Adipose tissue (tissue), 3 donors: ENCODE data around the gene CCSER2. TPM values are rescaled to one million over a fixed set of nuclear protein-coding genes. Genes with fewer than 3 reads are reported as not detected.
"Not testable (repeated sequence)": the region's sequence is repeated elsewhere in the genome, so short reads cannot be mapped to it uniquely, and the experiment has no call there.

Experiments used
- H3K27ac ChIP-seq: one replicate; pipeline ENCODE4 v1.5.1; 2013; ENCODE audit warnings: low read depth, low read length
- WGBS, 3 donors: extraction: QIAGEN DNeasy Blood & Tissue Kit; methylation state at CpG; one replicate each; pipeline ENCODE4 v1.1.7; 2013; 5-methylcytosine and 5-hydroxymethylcytosine counted together
- polyA plus RNA-seq, 3 donors: library from polyadenylated mRNA; stranded (reverse); fragments of 200-250 nt; gene quantifications; one replicate each; pipeline ENCODE4 v1.2.3, GENCODE V29; 2013
- donor health status: healthy with polysubstance abuse.
- donor health status: Bipolar disorder and iron deficiency.
- donor health status: healthy.

CCSER2 gene
- polyA plus RNA-seq, 3 donors = 4.3 to 16.1 (median 9.2) TPM

- 81 to 90% (median 90%) methylated on average over 2 of the region's 2 CpGs for WGBS, 3 donors
- H3K27ac ChIP-seq = no peak overlapping the region
Measured at GRCh38 chr10:84407388-84408049, 79.1 kb downstream of the CCSER2 start.

- 93 to 98% (median 93%) methylated on average over 2 of the region's 2 CpGs for WGBS, 3 donors
- H3K27ac ChIP-seq = no peak overlapping the region
Measured at GRCh38 chr10:84412482-84412881, 84.1 kb downstream of the CCSER2 start.

GRCh38 chr10:84414110-84414509 lies 85.7 kb downstream of the CCSER2 start:
- not testable (repeated sequence) for H3K27ac ChIP-seq
- WGBS, 3 donors = 98 to 99% (median 98%) methylated on average over 2 of the region's 2 CpGs

GRCh38 chr10:84415539-84416244 lies 87.3 kb downstream of the CCSER2 start:
- H3K27ac ChIP-seq = no peak overlapping the region
- 58 to 89% (median 83%) methylated on average over 10 of the region's 10 CpGs for WGBS, 3 donors

GRCh38 chr10:84416245-84416555 lies 87.8 kb downstream of the CCSER2 start:
- 42 to 87% (median 78%) methylated on average over 2 of the region's 2 CpGs for WGBS, 3 donors
- H3K27ac ChIP-seq = no peak overlapping the region

GRCh38 chr10:84423719-84424118 lies 95.3 kb downstream of the CCSER2 start:
- WGBS, 3 donors = 85 to 100% (median 100%) methylated on average over 1 of the region's 1 CpG
- no peak overlapping the region for H3K27ac ChIP-seq

GRCh38 chr10:84424731-84425167 lies 96.4 kb downstream of the CCSER2 start:
- WGBS, 3 donors = 3 to 29% (median 7%) methylated on average over 3 of the region's 3 CpGs
- H3K27ac ChIP-seq = no peak overlapping the region

GRCh38 chr10:84427903-84428650 lies 99.7 kb downstream of the CCSER2 start:
- no peak overlapping the region for H3K27ac ChIP-seq
- 81 to 94% (median 82%) methylated on average over 5 of the region's 5 CpGs for WGBS, 3 donors

- H3K27ac ChIP-seq = no peak overlapping the region
- WGBS, 3 donors = 86 to 99% (median 92%) methylated on average over 2 of the region's 2 CpGs
Measured at GRCh38 chr10:84428711-84429110, 100.3 kb downstream of the CCSER2 start.

- WGBS, 3 donors = 91 to 98% (median 95%) methylated on average over 2 of the region's 2 CpGs
Measured at GRCh38 chr10:84429926-84430520, 101.6 kb downstream of the CCSER2 start.

GRCh38 chr10:84432891-84433290 lies 104.5 kb downstream of the CCSER2 start:
- 96 to 98% (median 96%) methylated on average over 5 of the region's 5 CpGs for WGBS, 3 donors
- no peak overlapping the region for H3K27ac ChIP-seq

More at GRCh38 chr10:84429926-84430520, 101.6 kb downstream of the CCSER2 start:
- H3K27ac ChIP-seq = no peak overlapping the region

- 70 to 92% (median 91%) methylated on average over 2 of the region's 2 CpGs for WGBS, 3 donors
- no peak overlapping the region for H3K27ac ChIP-seq
Measured at GRCh38 chr10:84440781-84441180, 112.4 kb downstream of the CCSER2 start.

GRCh38 chr10:84447701-84448400 lies 119.5 kb downstream of the CCSER2 start:
- WGBS, 3 donors = 92 to 97% (median 95%) methylated on average over 8 of the region's 8 CpGs
- no peak overlapping the region for H3K27ac ChIP-seq

- H3K27ac ChIP-seq = not testable (repeated sequence)
- 94 to 97% (median 97%) methylated on average over 7 of the region's 7 CpGs for WGBS, 3 donors
Measured at GRCh38 chr10:84449351-84449750, 121.0 kb downstream of the CCSER2 start.

GRCh38 chr10:84452003-84452402 lies 123.6 kb downstream of the CCSER2 start:
- 15 to 29% (median 24%) methylated on average over 1 of the region's 1 CpG for WGBS, 3 donors
- H3K27ac ChIP-seq = no peak overlapping the region

GRCh38 chr10:84453303-84453702 lies 124.9 kb downstream of the CCSER2 start:
- 90 to 95% (median 94%) methylated on average over 6 of the region's 6 CpGs for WGBS, 3 donors
- no peak overlapping the region for H3K27ac ChIP-seq

GRCh38 chr10:84456126-84456525 lies 127.7 kb downstream of the CCSER2 start:
- no peak overlapping the region for H3K27ac ChIP-seq
- WGBS, 3 donors = 75 to 95% (median 89%) methylated on average over 2 of the region's 2 CpGs

- H3K27ac ChIP-seq = no peak overlapping the region
Measured at GRCh38 chr10:84460520-84460919, 132.1 kb downstream of the CCSER2 start.
